ENCODE results near the gene HNF1B.
"Not testable (repeated sequence)": the region's sequence is repeated elsewhere in the genome, so short reads cannot be mapped to it uniquely, and the experiment has no call there.

The HNF1B gene

GRCh38 chr17:37702598-37702997 is 42.3 kb downstream of the HNF1B start:
- DNase-seq (ENCODE audit: low read depth): no peak

- DNase-seq (ENCODE audit: low read depth): no peak
These were observed 43.4 kb downstream of the HNF1B start for GRCh38 chr17:37701496-37701898.

GRCh38 chr17:37700881-37701280 is 44.0 kb downstream of the HNF1B start:
- DNase-seq (ENCODE audit: low read depth): no peak

GRCh38 chr17:37699285-37699973 is 45.4 kb downstream of the HNF1B start:
- no peak for DNase-seq (ENCODE audit: low read depth)

GRCh38 chr17:37698911-37699255 is 46.0 kb downstream of the HNF1B start:
- no peak for DNase-seq (ENCODE audit: low read depth)

DNA sequence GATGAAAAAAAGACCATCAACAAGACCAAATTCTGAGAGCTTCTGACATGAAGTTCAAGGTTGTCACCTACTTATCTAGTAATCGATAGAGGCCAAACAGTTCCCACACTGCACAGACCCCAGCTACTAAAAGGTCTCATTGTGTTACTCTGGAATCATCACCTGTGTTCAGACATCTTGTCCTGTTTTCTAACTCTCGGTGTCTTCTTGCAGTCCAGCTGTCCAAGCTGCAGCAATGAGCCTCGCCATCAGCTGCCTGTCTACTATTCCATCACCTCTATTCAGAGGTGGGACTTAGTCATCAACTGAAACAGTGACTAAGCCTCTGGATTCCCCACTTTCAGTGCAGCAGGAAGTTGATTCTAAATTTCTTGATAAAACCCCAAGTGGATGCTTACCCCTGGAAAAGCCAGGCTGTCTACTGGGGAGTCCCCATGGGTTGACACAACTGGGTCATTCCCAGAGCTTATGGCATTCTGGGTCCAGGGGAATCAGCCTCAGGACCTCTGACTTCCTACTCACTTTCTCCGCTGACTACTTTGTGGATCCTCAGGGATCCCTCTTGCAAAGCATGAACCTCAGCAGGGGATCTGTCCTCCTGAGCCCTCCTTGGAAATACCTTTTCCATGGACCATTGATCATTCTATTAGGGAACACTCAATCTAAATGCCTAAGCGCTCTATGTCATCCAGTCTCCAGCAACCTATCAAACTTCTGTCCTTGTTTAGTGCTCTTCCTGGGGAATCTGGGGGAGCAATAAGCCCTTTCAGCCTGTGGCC is 46.5 kb downstream of the HNF1B start:
- DNase-seq (ENCODE audit: low read depth): no peak

DNA sequence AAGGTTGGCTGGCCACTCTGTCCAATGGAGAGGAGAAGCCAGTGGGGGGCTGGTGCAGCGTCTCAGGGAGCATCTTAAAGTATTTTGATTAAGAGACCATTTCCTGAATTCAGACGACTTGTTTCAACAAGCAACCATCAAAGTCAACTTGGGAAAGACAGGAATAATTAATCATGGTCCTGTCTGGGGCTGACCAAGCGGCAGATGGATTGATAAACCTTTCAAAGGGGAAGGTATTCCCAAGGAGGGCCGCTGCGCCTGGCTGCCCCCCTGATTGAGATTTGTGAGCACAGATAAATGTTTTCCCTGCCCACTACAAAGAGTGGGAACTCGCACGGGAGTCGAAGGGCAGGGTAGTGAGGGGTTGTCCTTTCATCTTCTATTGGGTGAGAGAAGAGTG is 47.5 kb downstream of the HNF1B start:
- no peak for DNase-seq (ENCODE audit: low read depth)

DNA sequence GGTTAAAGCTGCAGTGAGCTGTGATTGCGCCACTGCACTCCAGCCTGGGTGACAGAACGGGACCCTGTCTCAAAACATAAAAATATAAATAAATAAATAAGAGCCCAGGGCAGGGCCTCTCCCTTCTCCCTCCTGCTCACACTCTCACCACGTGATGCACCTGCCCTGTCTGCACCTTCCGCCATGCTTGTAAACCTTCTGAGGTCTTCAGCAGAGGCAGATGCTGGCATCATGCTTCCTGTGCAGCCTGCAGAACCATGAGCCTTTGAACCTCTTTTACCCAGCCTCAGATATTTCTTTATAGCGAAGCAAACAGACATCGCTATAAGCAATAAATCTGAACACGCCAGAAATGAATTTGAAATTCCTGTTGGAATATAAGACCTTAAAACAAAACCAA is 48.5 kb downstream of the HNF1B start:
- no peak for DNase-seq (ENCODE audit: low read depth)

DNA sequence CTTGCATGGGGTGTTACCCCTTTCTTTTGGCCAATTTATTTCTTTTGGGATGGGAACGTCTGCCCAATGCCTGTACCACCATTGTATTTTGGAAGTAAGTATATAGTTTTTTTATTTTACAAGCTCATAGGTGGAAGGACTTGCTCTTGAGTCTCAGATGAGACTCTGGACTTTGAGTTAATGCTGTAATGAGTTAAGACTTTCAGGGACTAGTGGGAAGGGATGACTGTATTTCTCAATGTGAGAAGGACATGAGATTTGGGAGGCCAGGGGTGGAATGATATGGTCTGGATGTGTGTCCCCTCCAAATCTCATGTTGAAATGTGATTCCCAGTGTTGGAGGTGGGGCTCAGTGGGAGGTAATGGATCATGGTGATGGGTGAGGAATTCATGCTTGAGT is 49.1 kb downstream of the HNF1B start:
- no peak for DNase-seq (ENCODE audit: low read depth)

DNA sequence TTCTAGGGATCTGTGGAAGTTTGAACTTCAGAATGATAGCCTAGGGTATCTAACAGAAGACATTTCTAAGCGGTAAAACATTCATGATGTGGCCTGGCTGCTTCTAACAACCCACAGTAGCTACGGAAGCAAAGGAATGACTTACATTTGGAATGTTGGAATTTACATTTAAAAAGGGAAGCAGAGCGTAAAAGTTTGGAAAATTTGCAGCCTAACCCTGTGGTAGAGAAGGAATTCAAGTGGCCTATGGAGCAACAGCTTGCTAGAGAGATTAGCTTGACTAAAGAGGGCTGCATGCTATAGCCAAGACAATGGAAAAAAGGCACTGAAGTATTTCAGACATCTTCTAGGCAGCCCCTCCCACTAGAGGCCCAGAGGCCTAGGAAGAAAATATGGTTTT is 50.1 kb downstream of the HNF1B start:
- DNase-seq (ENCODE audit: low read depth): no peak

- DNase-seq (ENCODE audit: low read depth): no peak
These were observed 51.5 kb downstream of the HNF1B start for GRCh38 chr17:37693328-37693727.

GRCh38 chr17:37691807-37692206 is 53.1 kb downstream of the HNF1B start:
- no peak for DNase-seq (ENCODE audit: low read depth)

- DNase-seq (ENCODE audit: low read depth): no peak
These were observed 55.5 kb downstream of the HNF1B start for GRCh38 chr17:37689317-37689716.

- no peak for DNase-seq (ENCODE audit: low read depth)
These were observed 61.3 kb downstream of the HNF1B start for GRCh38 chr17:37683454-37683984.

GRCh38 chr17:37682007-37682406 is 62.9 kb downstream of the HNF1B start:
- no peak for DNase-seq (ENCODE audit: low read depth)

DNA sequence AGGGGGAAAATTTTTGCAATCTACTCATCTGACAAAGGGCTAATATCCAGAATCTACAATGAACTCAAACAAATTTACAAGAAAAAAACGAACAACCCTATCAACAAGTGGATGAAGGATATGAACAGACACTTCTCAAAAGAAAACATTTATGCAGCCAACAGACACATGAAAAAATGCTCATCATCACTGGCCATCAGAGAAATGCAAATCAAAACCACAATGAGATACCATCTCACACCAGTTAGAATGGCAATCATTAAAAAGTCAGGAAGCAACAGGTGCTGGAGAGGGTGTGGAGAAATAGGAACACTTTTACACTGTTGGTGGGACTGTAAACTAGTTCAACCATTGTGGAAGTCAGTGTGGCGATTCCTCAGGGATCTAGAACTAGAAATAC is 64.9 kb downstream of the HNF1B start:
- DNase-seq (ENCODE audit: low read depth): not testable (repeated sequence)

- no peak for DNase-seq (ENCODE audit: low read depth)
These were observed 66.8 kb downstream of the HNF1B start for GRCh38 chr17:37678036-37678435.

GRCh38 chr17:37677021-37677420 is 67.8 kb downstream of the HNF1B start:
- no peak for DNase-seq (ENCODE audit: low read depth)

DNA sequence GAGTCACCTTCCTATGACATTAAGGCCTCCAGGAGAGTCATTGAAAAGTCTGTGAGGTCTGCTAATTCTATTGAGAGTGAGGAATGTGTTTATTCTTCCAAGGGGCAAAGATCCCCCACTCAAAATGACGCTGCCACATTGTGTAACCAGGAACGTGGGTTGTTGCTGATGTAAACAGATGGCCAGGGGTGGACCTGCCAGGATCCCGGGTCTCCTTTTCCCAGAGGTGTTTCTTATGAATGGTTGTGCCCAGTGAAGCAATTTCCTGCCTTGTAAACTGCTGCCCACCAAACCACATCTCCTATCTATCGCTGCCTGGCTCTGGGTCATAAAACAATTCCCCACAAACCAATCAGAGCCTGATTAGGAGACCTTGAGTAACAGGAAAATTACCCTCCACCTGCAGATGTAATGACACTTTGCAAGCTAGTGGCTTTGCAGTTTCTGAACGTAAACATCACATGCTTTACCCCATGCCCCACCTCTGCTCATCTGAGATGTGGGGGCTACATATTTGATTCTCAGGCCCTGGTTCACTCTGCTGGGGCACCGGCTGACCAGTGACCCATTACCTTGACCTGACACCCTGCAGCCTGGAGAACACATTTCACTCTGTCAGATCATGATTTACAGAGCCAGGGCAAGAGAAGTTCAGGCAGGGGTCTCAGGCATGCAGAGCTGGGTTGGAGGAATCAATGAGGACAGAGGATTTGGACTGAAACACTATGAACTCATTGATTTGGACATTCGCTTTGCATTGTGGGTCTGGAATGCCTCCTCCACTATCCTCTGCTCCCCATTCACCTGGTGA is 68.5 kb downstream of the HNF1B start:
- no peak for DNase-seq (ENCODE audit: low read depth)

- no peak for DNase-seq (ENCODE audit: low read depth)
These were observed 70.3 kb downstream of the HNF1B start for GRCh38 chr17:37674511-37674910.

- no peak for DNase-seq (ENCODE audit: low read depth)
These were observed 71.5 kb downstream of the HNF1B start for GRCh38 chr17:37673386-37673785.

DNA sequence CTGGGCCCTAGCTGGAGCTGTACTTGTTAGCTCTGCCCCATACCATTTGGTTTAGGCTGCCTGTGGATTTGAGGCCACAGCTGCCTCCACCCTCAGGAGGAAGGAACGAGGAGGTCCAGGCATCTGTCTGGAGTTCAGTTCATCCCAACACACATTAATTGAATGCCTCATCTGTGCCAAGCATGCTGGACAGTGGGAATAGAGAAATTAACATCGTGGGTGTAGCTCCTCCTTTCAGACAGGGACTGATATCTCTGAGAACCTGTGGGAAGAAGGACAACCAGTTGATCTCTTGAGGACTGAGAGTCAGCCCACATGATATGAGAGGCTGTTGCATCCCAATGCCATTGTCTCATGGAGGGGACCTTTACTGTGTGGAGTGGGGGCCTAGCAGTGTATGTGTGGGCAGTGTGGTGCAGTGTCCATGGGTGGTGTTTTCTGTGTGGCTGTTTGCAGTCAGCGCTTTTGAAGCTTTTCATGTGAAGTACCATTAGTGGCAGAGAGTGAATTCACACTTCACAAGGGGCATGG is 72.2 kb downstream of the HNF1B start:
- DNase-seq (ENCODE audit: low read depth): no peak

Data from stimulated activated CD8-positive, alpha-beta memory T cell treated with anti-CD3 and anti-CD28 coated beads, Interleukin-12 subunit alpha, Interleukin-12 subunit beta, amount 100 ng/mL, for 4 hours (primary cell).